SK-N-SH (cell line): ENCODE results near the gene ACER2. TPM values are rescaled to one million over a fixed set of nuclear protein-coding genes. Genes with fewer than 3 reads are reported as not detected.

Experiments
- CTCF ChIA-PET: fragments of 300-600, 350-600 bp; formaldehyde crosslinking; extraction: SDS; loops from one replicate; lab custom pipeline; 2021; lab: Yijun Ruan, JAX
- POLR2A ChIA-PET: fragments of 350-600 bp; sonication (Branson Sonifier 250); formaldehyde crosslinking; extraction: SDS; loops from one replicate; lab custom pipeline; 2020; ENCODE audit warnings: antibody characterized with exemption, inconsistent platforms; lab: Yijun Ruan, JAX
- DNase-seq: peaks from one replicate; pipeline ENCODE4 v3.0.0; 2012
- H2AFZ ChIP-seq: fragments of 200-600 bp; sonication (generic); 2 replicates; pipeline ENCODE4 v1.8.1; 2016; ENCODE audit warnings: antibody characterized with exemption, mild to moderate bottlenecking, low read depth
- H3F3A ChIP-seq: fragments of 200-600 bp; sonication (generic); replicated peaks from 2 replicates; pipeline ENCODE3; 2016; ENCODE audit warnings: antibody characterized with exemption, mild to moderate bottlenecking; ENCODE audit not compliant: insufficient read depth
- H3K27ac ChIP-seq, 2 experiments: fragments of 200-500 bp in 1 of 2; fragments of 200-600 bp in 1 of 2; sonication (Bioruptor generic) in 1 of 2; sonication (generic), shearing (Covaris generic) in 1 of 2; 2 replicates each; pipeline versions ENCODE4 v1.5.1 to v1.6.1; 2014 to 2016; ENCODE audit warnings: low read depth in 2 of 2, inconsistent platforms in 1 of 2, low read length in 1 of 2, mild to moderate bottlenecking in 1 of 2, mixed read lengths in 1 of 2
- H3K27me3 ChIP-seq: fragments of 200-600 bp; sonication (generic), shearing (Covaris generic); 2 replicates; pipeline ENCODE4 v1.6.1; 2016; ENCODE audit warnings: mixed run types; ENCODE audit not compliant: insufficient read depth
- H3K36me3 ChIP-seq, 2 experiments: fragments of 200-500 bp in 1 of 2; fragments of 200-600 bp in 1 of 2; sonication (Bioruptor generic) in 1 of 2; sonication (generic) in 1 of 2; replicated peaks in 1 of 2; 2 replicates each; pipeline versions ENCODE3 to v1.5.1; 2014 to 2016; ENCODE audit warnings: low read length in 1 of 2, mild to moderate bottlenecking in 1 of 2; ENCODE audit not compliant: insufficient read depth in 2 of 2, control insufficient read depth in 1 of 2
- H3K4me1 ChIP-seq, 2 experiments: fragments of 200-500 bp in 1 of 2; fragments of 200-600 bp in 1 of 2; sonication (Bioruptor generic) in 1 of 2; sonication (generic), shearing (Covaris generic) in 1 of 2; 2 replicates each; pipeline versions ENCODE4 v1.5.1 to v1.6.1; 2014 to 2016; ENCODE audit warnings: low read depth in 1 of 2, low read length in 1 of 2, mixed run types in 1 of 2; ENCODE audit not compliant: insufficient read depth in 2 of 2, control insufficient read depth in 1 of 2
- H3K4me2 ChIP-seq: fragments of 200-600 bp; sonication (generic), shearing (Covaris generic); 2 replicates; pipeline ENCODE4 v1.6.1; 2017; ENCODE audit warnings: mixed run types
- H3K4me3 ChIP-seq, 2 experiments: fragments of 200-500 bp in 1 of 2; fragments of 200-600 bp in 1 of 2; sonication (Bioruptor generic) in 1 of 2; sonication (generic), shearing (Covaris generic) in 1 of 2; 2 replicates each; pipeline versions ENCODE4 v1.5.1 to v1.8.1; 2014 to 2016; ENCODE audit warnings: low read depth in 2 of 2, inconsistent platforms in 1 of 2, low read length in 1 of 2, mild to moderate bottlenecking in 1 of 2, mixed read lengths in 1 of 2, moderate library complexity in 1 of 2
- H3K79me2 ChIP-seq: fragments of 200-600 bp; sonication (generic); 2 replicates; pipeline ENCODE4 v1.8.1; 2017; ENCODE audit warnings: mild to moderate bottlenecking; ENCODE audit not compliant: insufficient read depth
- H3K9ac ChIP-seq: fragments of 200-600 bp; sonication (generic); 2 replicates; pipeline ENCODE4 v1.6.1; 2017; ENCODE audit warnings: mixed run types
- H3K9me2 ChIP-seq: fragments of 200-600 bp; sonication (generic); 2 replicates; pipeline ENCODE4 v1.6.1; 2017; ENCODE audit warnings: mixed run types
- H3K9me3 ChIP-seq: fragments of 200-600 bp; sonication (generic); 2 replicates; pipeline ENCODE4 v1.6.1; 2017; ENCODE audit warnings: mixed run types, mild to moderate bottlenecking, moderate library complexity
- H4K20me1 ChIP-seq: fragments of 200-600 bp; sonication (generic); 2 replicates; pipeline ENCODE4 v1.6.1; 2017; ENCODE audit warnings: mild to moderate bottlenecking, mixed run types; ENCODE audit not compliant: insufficient read depth
- EP300 ChIP-seq, 2 experiments: IDR thresholded peaks; 2 replicates each; pipeline versions ENCODE4 v1.4.0 to v1.6.1; 2012; ENCODE audit warnings: borderline replicate concordance in 1 of 2, low read depth in 1 of 2, low read length in 1 of 2
- FOSL2 ChIP-seq: IDR thresholded peaks from 2 replicates; pipeline ENCODE4 v1.4.0; 2012; ENCODE audit warnings: low read depth, mild to moderate bottlenecking, moderate library complexity, borderline replicate concordance
- FOXM1 ChIP-seq: IDR thresholded peaks from 2 replicates; pipeline ENCODE4 v1.4.0; 2012; ENCODE audit warnings: low read depth, mild to moderate bottlenecking
- GABPA ChIP-seq: IDR thresholded peaks from 2 replicates; pipeline ENCODE4 v1.4.0; 2012; ENCODE audit warnings: low read depth, mild to moderate bottlenecking
- GATA2 ChIP-seq: sonication (generic); formaldehyde crosslinking; IDR thresholded peaks from 2 replicates; pipeline ENCODE4 v1.5.0; 2020; ENCODE audit warnings: mild to moderate bottlenecking, missing genetic modification reagents
- MEF2A ChIP-seq: IDR thresholded peaks from 2 replicates; pipeline ENCODE4 v1.4.0; 2012; ENCODE audit warnings: low read depth, borderline replicate concordance
- NFIC ChIP-seq: IDR thresholded peaks from 2 replicates; pipeline ENCODE4 v1.4.0; 2012; ENCODE audit warnings: borderline replicate concordance
- NRF1 ChIP-seq: IDR thresholded peaks from 2 replicates; pipeline ENCODE4 v1.6.1; 2012; ENCODE audit warnings: low read depth, mild to moderate bottlenecking, low read length
- PBX3 ChIP-seq: IDR thresholded peaks from 2 replicates; pipeline ENCODE4; 2012
- POLR2AphosphoS5 ChIP-seq: IDR thresholded peaks from 2 replicates; pipeline ENCODE4 v1.6.1; 2012; ENCODE audit warnings: low read depth, low read length
- RAD21 ChIP-seq: IDR thresholded peaks from 2 replicates; pipeline ENCODE4 v1.6.1; 2012; ENCODE audit warnings: mild to moderate bottlenecking, low read length
- RFX5 ChIP-seq: IDR thresholded peaks from 2 replicates; pipeline ENCODE4 v1.6.1; 2012; ENCODE audit warnings: mild to moderate bottlenecking, improper control_type of control experiment, low read length
- RXRA ChIP-seq: IDR thresholded peaks from 2 replicates; pipeline ENCODE4 v1.4.0; 2012; ENCODE audit warnings: low read depth, mild to moderate bottlenecking, borderline replicate concordance
- SMC3 ChIP-seq: IDR thresholded peaks from 2 replicates; pipeline ENCODE4 v1.6.1; 2012; ENCODE audit warnings: low read depth, low read length, improper control_type of control experiment
- TAF1 ChIP-seq: IDR thresholded peaks from 2 replicates; pipeline ENCODE4 v1.6.1; 2012; ENCODE audit warnings: low read depth, mild to moderate bottlenecking, low read length, moderate library complexity, borderline replicate concordance
- TCF12 ChIP-seq: IDR thresholded peaks from 2 replicates; pipeline ENCODE4 v1.4.0; 2012
- TEAD4 ChIP-seq: IDR thresholded peaks from 2 replicates; pipeline ENCODE4 v1.4.0; 2012; ENCODE audit warnings: mild to moderate bottlenecking, borderline replicate concordance; ENCODE audit not compliant: insufficient read depth
- USF2 ChIP-seq: fragments of 150-350 bp; IDR thresholded peaks from 2 replicates; pipeline ENCODE4 v1.6.1; 2017; ENCODE audit warnings: antibody characterized with exemption, low read length, low read depth, borderline replicate concordance
- WGBS: methylation state at CpG from one replicate; pipeline ENCODE4 v1.1.6; 2017; ENCODE audit warnings: low lambda C conversion rate; 5-methylcytosine and 5-hydroxymethylcytosine counted together
- polyA plus RNA-seq, 3 experiments: library from polyadenylated mRNA; depleted of rRNA; stranded (reverse); fragments of >200 nt; gene quantifications; 2 replicates each; pipeline ENCODE4 v1.2.3, GENCODE V29; 2012
- TF ChIP-seq, protein P1 (sequence below): IDR thresholded peaks from 2 replicates; pipeline ENCODE4 v1.4.0; 2012; ENCODE audit warnings: low read depth, borderline replicate concordance
- TF ChIP-seq, protein P2 (sequence below): IDR thresholded peaks from 2 replicates; pipeline ENCODE4 v1.6.1; 2012; ENCODE audit warnings: mild to moderate bottlenecking, low read depth, low read length, moderate library complexity
- TF ChIP-seq, protein P3 (sequence below): fragments of 200-600 bp; sonication (generic); IDR thresholded peaks from 2 replicates; pipeline ENCODE4 v1.6.1; 2017; ENCODE audit warnings: antibody characterized with exemption, mild to moderate bottlenecking, moderate library complexity

ACER2 gene
- polyA plus RNA-seq, 1 of the 3 experiments (the other 2 are of a cell fraction): 1.3 TPM

- no peak overlapping the region for H3K27ac ChIP-seq
- ChIA-PET POLR2A (no interaction called here), CTCF (interaction anchor here (1.6 to 3.4 kb wide), 2 partner anchors 9 to 15 kb away, joined by 11 to 16 read pairs; no protein-coding TSS in a partner anchor)
- no peaks in the 10 kb centered on the region for H3F3A ChIP-seq
- no peak for DNase-seq
- no peak overlapping the region for H3K9ac ChIP-seq
- no peaks in the 10 kb centered on the region for H3K9me2 ChIP-seq
- no peaks in the 10 kb centered on the region for H4K20me1 ChIP-seq
- H3K4me3 ChIP-seq: no peak overlapping the region
- no peak for TF ChIP-seq FOXM1
- TF ChIP-seq, protein P1, sequence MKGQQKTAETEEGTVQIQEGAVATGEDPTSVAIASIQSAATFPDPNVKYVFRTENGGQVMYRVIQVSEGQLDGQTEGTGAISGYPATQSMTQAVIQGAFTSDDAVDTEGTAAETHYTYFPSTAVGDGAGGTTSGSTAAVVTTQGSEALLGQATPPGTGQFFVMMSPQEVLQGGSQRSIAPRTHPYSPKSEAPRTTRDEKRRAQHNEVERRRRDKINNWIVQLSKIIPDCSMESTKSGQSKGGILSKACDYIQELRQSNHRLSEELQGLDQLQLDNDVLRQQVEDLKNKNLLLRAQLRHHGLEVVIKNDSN: no peak
- TF ChIP-seq FOSL2: no peak
- no peak for TF ChIP-seq SMC3
- no peak for TF ChIP-seq MEF2A
- TF ChIP-seq NFIC: no peak
- TF ChIP-seq TAF1: no peak
- no peak for TF ChIP-seq RFX5
- no peak for TF ChIP-seq PBX3
- no peak overlapping the region for H2AFZ ChIP-seq
- H3K9me3 ChIP-seq: no peaks in the 10 kb centered on the region
- H3K4me2 ChIP-seq: no peak overlapping the region
- H3K27me3 ChIP-seq: peaks cover 7% of the 10 kb centered on the region
- H3K79me2 ChIP-seq: no peaks in the 10 kb centered on the region
- no peaks in the 10 kb centered on the region for H3K36me3 ChIP-seq
- no peaks in the 10 kb centered on the region for H3K4me1 ChIP-seq
Observed at GRCh38 chr9:19479874-19480273, 71.1 kb downstream of the ACER2 start.

DNA sequence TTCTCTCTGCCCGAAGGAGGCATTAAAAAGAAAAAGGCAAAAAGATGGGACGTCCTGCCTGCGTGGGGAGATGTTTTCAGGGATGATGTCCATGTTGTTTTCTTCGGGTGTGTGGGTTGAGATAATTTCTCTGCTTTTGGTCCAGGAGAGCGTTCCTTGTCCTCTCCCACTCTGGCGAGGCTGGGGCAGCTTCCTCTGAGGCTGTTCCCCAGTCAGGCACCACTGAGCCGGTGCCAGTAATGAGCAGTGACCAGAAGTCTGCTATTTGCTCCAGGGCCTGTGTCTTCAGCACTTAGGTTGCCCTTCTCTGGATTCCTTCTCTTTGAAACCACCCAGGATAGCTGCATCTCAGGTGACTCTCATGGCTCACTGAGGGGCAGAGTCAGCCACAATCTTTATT lies 71.5 kb downstream of the ACER2 start:
- CTCF ChIA-PET: interaction anchor here (2.2 to 3.4 kb wide), 2 partner anchors 9 to 12 kb away, joined by 16 read pairs; no protein-coding TSS in a partner anchor
- TF ChIP-seq RAD21 (no peak), NRF1 (no peak), GATA2 (no peak), SMC3 (no peak), MEF2A (no peak), NFIC (no peak), POLR2AphosphoS5 (no peak), EP300 (IDR thresholded peaks at IDR 0.05; ENCODE audit: borderline replicate concordance in 1 of 2, low read depth in 1 of 2, low read length in 1 of 2) (no peak), TCF12 (no peak), USF2 (no peak), TEAD4 (no peak), GABPA (no peak), RXRA (no peak)
- TF ChIP-seq, protein P2, sequence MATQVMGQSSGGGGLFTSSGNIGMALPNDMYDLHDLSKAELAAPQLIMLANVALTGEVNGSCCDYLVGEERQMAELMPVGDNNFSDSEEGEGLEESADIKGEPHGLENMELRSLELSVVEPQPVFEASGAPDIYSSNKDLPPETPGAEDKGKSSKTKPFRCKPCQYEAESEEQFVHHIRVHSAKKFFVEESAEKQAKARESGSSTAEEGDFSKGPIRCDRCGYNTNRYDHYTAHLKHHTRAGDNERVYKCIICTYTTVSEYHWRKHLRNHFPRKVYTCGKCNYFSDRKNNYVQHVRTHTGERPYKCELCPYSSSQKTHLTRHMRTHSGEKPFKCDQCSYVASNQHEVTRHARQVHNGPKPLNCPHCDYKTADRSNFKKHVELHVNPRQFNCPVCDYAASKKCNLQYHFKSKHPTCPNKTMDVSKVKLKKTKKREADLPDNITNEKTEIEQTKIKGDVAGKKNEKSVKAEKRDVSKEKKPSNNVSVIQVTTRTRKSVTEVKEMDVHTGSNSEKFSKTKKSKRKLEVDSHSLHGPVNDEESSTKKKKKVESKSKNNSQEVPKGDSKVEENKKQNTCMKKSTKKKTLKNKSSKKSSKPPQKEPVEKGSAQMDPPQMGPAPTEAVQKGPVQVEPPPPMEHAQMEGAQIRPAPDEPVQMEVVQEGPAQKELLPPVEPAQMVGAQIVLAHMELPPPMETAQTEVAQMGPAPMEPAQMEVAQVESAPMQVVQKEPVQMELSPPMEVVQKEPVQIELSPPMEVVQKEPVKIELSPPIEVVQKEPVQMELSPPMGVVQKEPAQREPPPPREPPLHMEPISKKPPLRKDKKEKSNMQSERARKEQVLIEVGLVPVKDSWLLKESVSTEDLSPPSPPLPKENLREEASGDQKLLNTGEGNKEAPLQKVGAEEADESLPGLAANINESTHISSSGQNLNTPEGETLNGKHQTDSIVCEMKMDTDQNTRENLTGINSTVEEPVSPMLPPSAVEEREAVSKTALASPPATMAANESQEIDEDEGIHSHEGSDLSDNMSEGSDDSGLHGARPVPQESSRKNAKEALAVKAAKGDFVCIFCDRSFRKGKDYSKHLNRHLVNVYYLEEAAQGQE: no peak
- TF ChIP-seq, protein P3, sequence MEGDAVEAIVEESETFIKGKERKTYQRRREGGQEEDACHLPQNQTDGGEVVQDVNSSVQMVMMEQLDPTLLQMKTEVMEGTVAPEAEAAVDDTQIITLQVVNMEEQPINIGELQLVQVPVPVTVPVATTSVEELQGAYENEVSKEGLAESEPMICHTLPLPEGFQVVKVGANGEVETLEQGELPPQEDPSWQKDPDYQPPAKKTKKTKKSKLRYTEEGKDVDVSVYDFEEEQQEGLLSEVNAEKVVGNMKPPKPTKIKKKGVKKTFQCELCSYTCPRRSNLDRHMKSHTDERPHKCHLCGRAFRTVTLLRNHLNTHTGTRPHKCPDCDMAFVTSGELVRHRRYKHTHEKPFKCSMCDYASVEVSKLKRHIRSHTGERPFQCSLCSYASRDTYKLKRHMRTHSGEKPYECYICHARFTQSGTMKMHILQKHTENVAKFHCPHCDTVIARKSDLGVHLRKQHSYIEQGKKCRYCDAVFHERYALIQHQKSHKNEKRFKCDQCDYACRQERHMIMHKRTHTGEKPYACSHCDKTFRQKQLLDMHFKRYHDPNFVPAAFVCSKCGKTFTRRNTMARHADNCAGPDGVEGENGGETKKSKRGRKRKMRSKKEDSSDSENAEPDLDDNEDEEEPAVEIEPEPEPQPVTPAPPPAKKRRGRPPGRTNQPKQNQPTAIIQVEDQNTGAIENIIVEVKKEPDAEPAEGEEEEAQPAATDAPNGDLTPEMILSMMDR: no peak

More for the DNA sequence above, 71.5 kb downstream of the ACER2 start:
- Histone ChIP-seq H3K36me3 (no peaks in the 10 kb centered on the region), H3F3A (no peaks in the 10 kb centered on the region), H3K9me3 (no peaks in the 10 kb centered on the region), H3K9me2 (no peaks in the 10 kb centered on the region), H3K27me3 (peaks cover 7% of the 10 kb centered on the region), H3K79me2 (no peaks in the 10 kb centered on the region), H3K4me1 (no peaks in the 10 kb centered on the region), H3K27ac (no peak overlapping the region), H4K20me1 (no peaks in the 10 kb centered on the region), H2AFZ (no peak overlapping the region), H3K4me2 (no peak overlapping the region), H3K9ac (no peak overlapping the region), H3K4me3 (no peak overlapping the region)
- POLR2A ChIA-PET: no interaction called here
- 33% methylated on average over 7 of the region's 7 CpGs for WGBS
- no peak for DNase-seq
